H9 (cell line): ENCODE results near the gene ARMC2. TPM values are rescaled to one million over a fixed set of nuclear protein-coding genes. Genes with fewer than 3 reads are reported as not detected.

Experiments used
- DNase-seq: peaks from one replicate; pipeline ENCODE4 v3.0.0-alpha.2; 2017
- H2AFZ ChIP-seq: one replicate; pipeline ENCODE4 v1.6.1; 2013; ENCODE audit warnings: mild to moderate bottlenecking, low read length, control low read depth, moderate library complexity
- H2AK5ac ChIP-seq: 2 replicates; pipeline ENCODE4 v1.6.1; 2013; ENCODE audit warnings: low read length, control low read depth, mixed read lengths; ENCODE audit not compliant: insufficient read length
- H2BK120ac ChIP-seq: one replicate; pipeline ENCODE4 v1.6.1; 2013; ENCODE audit warnings: low read depth, mild to moderate bottlenecking, low read length, control low read depth, inconsistent platforms; ENCODE audit not compliant: poor library complexity, severe bottlenecking
- H2BK12ac ChIP-seq: 2 replicates; pipeline ENCODE4 v1.6.1; 2013; ENCODE audit warnings: low read length, control low read depth, mixed read lengths, low read depth; ENCODE audit not compliant: insufficient read length
- H2BK15ac ChIP-seq: 2 replicates; pipeline ENCODE4 v1.6.1; 2013; ENCODE audit warnings: low read depth, low read length, control low read depth
- H2BK20ac ChIP-seq: one replicate; pipeline ENCODE4 v1.6.1; 2013; ENCODE audit warnings: low read depth, mild to moderate bottlenecking, low read length, control low read depth, inconsistent platforms; ENCODE audit not compliant: poor library complexity, severe bottlenecking
- H2BK5ac ChIP-seq: 2 replicates; pipeline ENCODE4 v1.6.1; 2013; ENCODE audit warnings: low read length, control low read depth, mixed read lengths; ENCODE audit not compliant: insufficient read length
- H3K14ac ChIP-seq: 2 replicates; pipeline ENCODE4 v1.6.1; 2013; ENCODE audit warnings: low read length, control low read depth; ENCODE audit not compliant: insufficient read depth
- H3K18ac ChIP-seq: 2 replicates; pipeline ENCODE4 v1.6.1; 2013; ENCODE audit warnings: low read depth, mild to moderate bottlenecking, mixed read lengths, low read length, control low read depth; ENCODE audit not compliant: insufficient read length
- H3K23ac ChIP-seq: 2 replicates; pipeline ENCODE4 v1.6.1; 2013; ENCODE audit warnings: low read length, control low read depth, mixed read lengths, low read depth; ENCODE audit not compliant: insufficient read length
- H3K23me2 ChIP-seq: 2 replicates; pipeline ENCODE4 v1.6.1; 2013; ENCODE audit warnings: low read depth, mild to moderate bottlenecking, mixed read lengths, low read length, control low read depth; ENCODE audit not compliant: insufficient read length, poor library complexity, severe bottlenecking
- H3K27ac ChIP-seq: 2 replicates; pipeline ENCODE4 v1.5.1; 2013; ENCODE audit warnings: low read length, control low read depth, mixed read lengths, low read depth; ENCODE audit not compliant: insufficient read length
- H3K27me3 ChIP-seq: 2 replicates; pipeline ENCODE4 v1.6.1; 2013; ENCODE audit warnings: low read length, control low read depth, inconsistent platforms; ENCODE audit not compliant: insufficient read depth
- H3K4ac ChIP-seq: 2 replicates; pipeline ENCODE4 v1.6.1; 2013; ENCODE audit warnings: low read depth, mild to moderate bottlenecking, control low read depth, inconsistent platforms, low read length, moderate library complexity
- H3K4me1 ChIP-seq: 2 replicates; pipeline ENCODE4 v1.6.1; 2013; ENCODE audit warnings: low read length, control low read depth, inconsistent platforms; ENCODE audit not compliant: insufficient read depth
- H3K4me2 ChIP-seq: 2 replicates; pipeline ENCODE4 v1.6.1; 2013; ENCODE audit warnings: low read length, control low read depth, mixed read lengths; ENCODE audit not compliant: insufficient read length, insufficient read depth
- H3K56ac ChIP-seq: 2 replicates; pipeline ENCODE4 v1.6.1; 2013; ENCODE audit warnings: low read depth, mild to moderate bottlenecking, mixed read lengths, low read length, control low read depth; ENCODE audit not compliant: insufficient read length
- H3K79me1 ChIP-seq: 2 replicates; pipeline ENCODE4 v1.6.1; 2013; ENCODE audit warnings: low read depth, mild to moderate bottlenecking, moderate library complexity, low read length, control low read depth, inconsistent platforms; ENCODE audit not compliant: insufficient read depth, poor library complexity, severe bottlenecking
- H3K79me2 ChIP-seq: 2 replicates; pipeline ENCODE4 v1.6.1; 2013; ENCODE audit warnings: low read length, control low read depth, inconsistent platforms; ENCODE audit not compliant: insufficient read depth
- H3K9ac ChIP-seq: 2 replicates; pipeline ENCODE4 v1.6.1; 2013; ENCODE audit warnings: low read length, control low read depth, mixed read lengths; ENCODE audit not compliant: insufficient read length; ENCODE audit errors: extremely low read depth
- H3K9me3 ChIP-seq: one replicate; pipeline ENCODE4 v1.6.1; 2013; ENCODE audit warnings: low read depth, low read length, inconsistent platforms; ENCODE audit not compliant: control insufficient read depth
- H3T11ph ChIP-seq: one replicate; pipeline ENCODE4 v1.6.1; 2013; ENCODE audit warnings: mild to moderate bottlenecking, low read length, control low read depth, inconsistent platforms
- H4K20me1 ChIP-seq: one replicate; pipeline ENCODE4 v1.6.1; 2013; ENCODE audit not compliant: control insufficient read depth, insufficient read length, insufficient read depth
- H4K5ac ChIP-seq: 2 replicates; pipeline ENCODE4 v1.6.1; 2013; ENCODE audit warnings: low read depth, mild to moderate bottlenecking, mixed read lengths, low read length, control low read depth; ENCODE audit not compliant: insufficient read length
- H4K8ac ChIP-seq: replicated peaks from 2 replicates; pipeline ENCODE4 v1.6.1; 2013; ENCODE audit warnings: low read length, control low read depth, mixed read lengths, low read depth; ENCODE audit not compliant: insufficient read length
- H4K91ac ChIP-seq: 2 replicates; pipeline ENCODE4 v1.6.1; 2013; ENCODE audit warnings: low read depth, mild to moderate bottlenecking, moderate library complexity, mixed read lengths, low read length, control low read depth; ENCODE audit not compliant: insufficient read length
- H3K27ac Mint-ChIP-seq, 3 experiments: 2 replicates in 2 of 3; 3 replicates in 1 of 3; pipeline ENCODE4 v1.8.0; 2020 to 2021; ENCODE audit warnings: mixed read lengths in 3 of 3, mild to moderate bottlenecking in 1 of 3, moderate library complexity in 1 of 3
- H3K27me3 Mint-ChIP-seq: 2 replicates; pipeline ENCODE4 v1.8.0; 2021; ENCODE audit warnings: low read depth, mild to moderate bottlenecking, moderate library complexity, mixed read lengths
- H3K36me3 Mint-ChIP-seq, 3 experiments: 2 replicates in 2 of 3; 3 replicates in 1 of 3; pipeline ENCODE4 v1.8.0; 2020 to 2021; ENCODE audit warnings: low read depth in 3 of 3, mixed read lengths in 3 of 3; ENCODE audit not compliant: insufficient read depth in 1 of 3
- H3K4me1 Mint-ChIP-seq, 2 experiments: 2 replicates each; pipeline ENCODE4 v1.8.0; 2020; ENCODE audit warnings: mixed read lengths in 2 of 2
- H3K4me3 Mint-ChIP-seq, 2 experiments: 2 replicates in 1 of 2; 3 replicates in 1 of 2; pipeline ENCODE4 v1.8.0; 2020 to 2021; ENCODE audit warnings: mild to moderate bottlenecking in 2 of 2, mixed read lengths in 2 of 2, moderate library complexity in 1 of 2
- H3K9me3 Mint-ChIP-seq, 2 experiments: 2 replicates in 1 of 2; 3 replicates in 1 of 2; pipeline ENCODE4 v1.8.0; 2020; ENCODE audit warnings: mild to moderate bottlenecking in 2 of 2, mixed read lengths in 2 of 2, moderate library complexity in 1 of 2
- total RNA-seq: library from RNA; stranded (reverse); gene quantifications from 2 replicates; pipeline ENCODE4 v1.2.1, GENCODE V29; 2021
- TF ChIP-seq, protein P1 (sequence below): fragments of 200-600 bp; sonication (generic); conservative IDR thresholded peaks from 3 replicates; pipeline ENCODE4 v1.8.0; 2021; ENCODE audit warnings: antibody characterized with exemption, mild to moderate bottlenecking

ARMC2 gene
- total RNA-seq, 1 experiment from 2014 or later: 2.8 TPM

DNA sequence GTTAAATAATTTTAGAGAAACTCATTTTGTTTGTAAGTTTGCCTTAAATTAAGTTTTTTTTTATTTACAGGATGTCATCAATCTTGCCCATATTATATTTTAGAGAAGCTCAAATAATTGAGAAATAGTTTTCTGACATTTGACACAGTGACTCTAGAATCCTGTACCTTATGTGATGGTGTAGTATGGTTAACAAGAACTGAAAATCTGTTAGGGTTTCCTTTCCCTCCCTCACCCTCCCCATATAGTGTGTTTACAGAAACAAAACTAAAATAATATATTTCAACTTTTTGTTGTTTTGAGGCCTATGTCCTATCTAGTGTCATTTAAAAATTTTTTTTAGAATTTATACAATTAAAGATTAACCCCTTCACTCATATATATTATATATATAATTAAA, 154.7 kb downstream of the ARMC2 start:
- H3K27me3 ChIP-seq: no peaks in the 10 kb centered on the region
- H2AK5ac ChIP-seq: no peak overlapping the region
- H3K56ac ChIP-seq: no peak overlapping the region
- no peak overlapping the region for H3K4me2 ChIP-seq
- Mint-ChIP-seq H3K4me3 (no peak overlapping the region), H3K27ac (no peak overlapping the region), H3K4me1 (peaks cover 13 to 19% of the 10 kb centered on the region in 2 experiments), H3K36me3 (peaks cover 0 to 19% (median 14%) of the 10 kb centered on the region in 3 experiments; a peak in 3 of 7 replicates), H3K9me3 (no peaks in the 10 kb centered on the region), H3K27me3 (no peaks in the 10 kb centered on the region)
- no peak overlapping the region for H2BK5ac ChIP-seq
- no peaks in the 10 kb centered on the region for H3K79me1 ChIP-seq
- no peak overlapping the region for H3K18ac ChIP-seq
- no peaks in the 10 kb centered on the region; the same call in 1 of the 2 replicates for H3K79me2 ChIP-seq
- no peak overlapping the region for H2BK20ac ChIP-seq
- no peak overlapping the region for H3K27ac ChIP-seq
- H2BK12ac ChIP-seq: no peak overlapping the region
- H4K20me1 ChIP-seq: no peaks in the 10 kb centered on the region
- no peak overlapping the region for H2AFZ ChIP-seq
- H4K5ac ChIP-seq: no peak overlapping the region
- no peak overlapping the region for H2BK15ac ChIP-seq
- H3T11ph ChIP-seq: no peak overlapping the region
- no peak for DNase-seq
- H3K4me1 ChIP-seq: no peaks in the 10 kb centered on the region
- H4K91ac ChIP-seq: no peak overlapping the region
- H2BK120ac ChIP-seq: no peak overlapping the region
- no peak overlapping the region for H3K23ac ChIP-seq
- no peak overlapping the region for H3K9ac ChIP-seq
- TF ChIP-seq, protein P1, sequence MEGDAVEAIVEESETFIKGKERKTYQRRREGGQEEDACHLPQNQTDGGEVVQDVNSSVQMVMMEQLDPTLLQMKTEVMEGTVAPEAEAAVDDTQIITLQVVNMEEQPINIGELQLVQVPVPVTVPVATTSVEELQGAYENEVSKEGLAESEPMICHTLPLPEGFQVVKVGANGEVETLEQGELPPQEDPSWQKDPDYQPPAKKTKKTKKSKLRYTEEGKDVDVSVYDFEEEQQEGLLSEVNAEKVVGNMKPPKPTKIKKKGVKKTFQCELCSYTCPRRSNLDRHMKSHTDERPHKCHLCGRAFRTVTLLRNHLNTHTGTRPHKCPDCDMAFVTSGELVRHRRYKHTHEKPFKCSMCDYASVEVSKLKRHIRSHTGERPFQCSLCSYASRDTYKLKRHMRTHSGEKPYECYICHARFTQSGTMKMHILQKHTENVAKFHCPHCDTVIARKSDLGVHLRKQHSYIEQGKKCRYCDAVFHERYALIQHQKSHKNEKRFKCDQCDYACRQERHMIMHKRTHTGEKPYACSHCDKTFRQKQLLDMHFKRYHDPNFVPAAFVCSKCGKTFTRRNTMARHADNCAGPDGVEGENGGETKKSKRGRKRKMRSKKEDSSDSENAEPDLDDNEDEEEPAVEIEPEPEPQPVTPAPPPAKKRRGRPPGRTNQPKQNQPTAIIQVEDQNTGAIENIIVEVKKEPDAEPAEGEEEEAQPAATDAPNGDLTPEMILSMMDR: no peak
- no peaks in the 10 kb centered on the region for H3K23me2 ChIP-seq
- no peak overlapping the region for H3K14ac ChIP-seq
- no peaks in the 10 kb centered on the region for H3K9me3 ChIP-seq
- H3K4ac ChIP-seq: no peak overlapping the region
- H4K8ac ChIP-seq: no peak overlapping the region
